Lower leg skin (tissue), 4 donors: Measurements from ENCODE around the gene CLIC4. TPM values are rescaled to one million over a fixed set of nuclear protein-coding genes. Genes with fewer than 3 reads are reported as not detected.
A peak's percentile ranks its signal among the peaks of the same experiment; 100 is the strongest.
"Not testable (repeated sequence)": the region's sequence is repeated elsewhere in the genome, so short reads cannot be mapped to it uniquely, and the experiment has no call there.

Experiments used
- DNase-seq, 2 donors: peaks; one replicate each; pipeline ENCODE4 v3.0.0-alpha.2; 2019; ENCODE audit warnings: low spot score in 2 of 2
- H3K4me3 ChIP-seq: fragments of 200-600 bp; sonication (generic); 2 replicates; pipeline ENCODE4 v1.5.1; 2017; ENCODE audit warnings: mild to moderate bottlenecking, low read depth; ENCODE audit not compliant: poor library complexity, severe bottlenecking
- CTCF ChIP-seq, 3 donors: fragments of 450-650 bp; IDR thresholded peaks; one replicate each; pipeline ENCODE4 v1.5.1; 2016; ENCODE audit warnings: antibody characterized with exemption in 3 of 3, mild to moderate bottlenecking in 3 of 3, moderate library complexity in 2 of 3
- POLR2A ChIP-seq, 2 donors: fragments of 450-650 bp; IDR thresholded peaks; one replicate each; pipeline ENCODE4 v1.6.1; 2016 to 2017; ENCODE audit warnings: antibody characterized with exemption in 2 of 2, mild to moderate bottlenecking in 1 of 2, moderate library complexity in 1 of 2
- WGBS, 2 donors: methylation state at CpG; one replicate each; pipeline ENCODE4 v1.1.5; 2018; 5-methylcytosine and 5-hydroxymethylcytosine counted together
- intact Hi-C: fragments of 100-400 bp; cut with DNase I; formaldehyde crosslinking; loops from one replicate; pipeline ENCODE4 v1.15.0; 2023; ENCODE audit warnings: low total_unique reads
- total RNA-seq, 4 donors: library from RNA; depleted of rRNA; stranded (reverse); fragments of >200 nt; gene quantifications; one replicate each; pipeline ENCODE4 v1.1.0, GENCODE V29; 2016

Gene CLIC4
- total RNA-seq = 10 to 100 TPM; 32.0 to 97.3 (median 60.7) TPM

- peak in 1 of 2 donors; percentile 78 for TF ChIP-seq POLR2A (IDR thresholded peaks at IDR 0.05)
- TF ChIP-seq CTCF (IDR thresholded peaks at IDR 0.05) = no peak
- H3K4me3 ChIP-seq = peak within 1 kb of the TSS; percentile 67
- peak; percentile 99 to 100 for DNase-seq
- 0% methylated on average over 30 to 50 of the region's 80 CpGs for WGBS, 2 donors
- intact Hi-C loops = no loop called here
Measured at GRCh38 chr1:24744911-24745710, at the start of gene CLIC4. TSS of gene CLIC4 (plus strand) at chr1:24745447. CDS start at chr1:24745554, 107 bp downstream.

GRCh38 chr1:24696041-24696755, 49.0 kb upstream of the CLIC4 start:
- H3K4me3 ChIP-seq = no peak overlapping the region
- intact Hi-C loops = no loop called here
- 86 to 98% methylated on average over 5 of the region's 5 CpGs for WGBS, 2 donors
- no peak for DNase-seq
- TF ChIP-seq POLR2A (IDR thresholded peaks at IDR 0.05) (no peak), CTCF (IDR thresholded peaks at IDR 0.05) (no peak)

- WGBS, 2 donors = 91 to 95% methylated on average over 15 of the region's 15 CpGs
- intact Hi-C loops = no loop called here
- no peak for DNase-seq
- H3K4me3 ChIP-seq = no peak overlapping the region
- TF ChIP-seq CTCF (IDR thresholded peaks at IDR 0.05) (no peak), POLR2A (IDR thresholded peaks at IDR 0.05) (no peak)
Measured at GRCh38 chr1:24696756-24697330, 48.4 kb upstream of the CLIC4 start.

GRCh38 chr1:24697453-24698001, 47.7 kb upstream of the CLIC4 start:
- 95 to 96% methylated on average over 7 of the region's 7 CpGs for WGBS, 2 donors
- intact Hi-C loops, H3K4me3 ChIP-seq, DNase-seq: not testable (repeated sequence)

GRCh38 chr1:24698326-24698725, 46.9 kb upstream of the CLIC4 start:
- DNase-seq, intact Hi-C loops, H3K4me3 ChIP-seq: not testable (repeated sequence)
- 90 to 91% methylated on average over 8 of the region's 8 CpGs for WGBS, 2 donors

GRCh38 chr1:24699628-24700027, 45.6 kb upstream of the CLIC4 start:
- no peak overlapping the region for H3K4me3 ChIP-seq
- no peak for TF ChIP-seq POLR2A (IDR thresholded peaks at IDR 0.05)
- no peak for TF ChIP-seq CTCF (IDR thresholded peaks at IDR 0.05)
- 86 to 96% methylated on average over 7 of the region's 7 CpGs for WGBS, 2 donors
- intact Hi-C loops = no loop called here
- DNase-seq = no peak
